K562 (cell line): Measurements from ENCODE around the gene SPTBN2. TPM values are rescaled to one million over a fixed set of nuclear protein-coding genes. Genes with fewer than 3 reads are reported as not detected.

Experiments used
- ARNT ChIP-seq, 2 experiments: fragments of 450-650 bp; IDR thresholded peaks; 2 replicates each; pipeline ENCODE4 v1.6.1; 2016; ENCODE audit warnings: mild to moderate bottlenecking in 1 of 2
- BACH1 ChIP-seq: fragments of 200-800 bp; sonication (Bioruptor generic); IDR thresholded peaks from 2 replicates; pipeline ENCODE4 v1.6.1; 2016; ENCODE audit warnings: missing genetic modification characterization, missing compliant biosample characterization
- CHCHD3 ChIP-seq: fragments of 250-450 bp; sonication (Bioruptor Pico); IDR thresholded peaks from 2 replicates; pipeline ENCODE4 v2.1.2; 2022; ENCODE audit warnings: mild to moderate bottlenecking
- GATAD2B ChIP-seq: fragments of 450-650 bp; IDR thresholded peaks from 2 replicates; pipeline ENCODE4 v1.6.1; 2017; ENCODE audit warnings: mild to moderate bottlenecking, borderline replicate concordance
- GTF3C2 ChIP-seq: IDR thresholded peaks from 3 replicates; pipeline ENCODE4 v1.6.1; 2011; ENCODE audit warnings: borderline replicate concordance, mild to moderate bottlenecking, moderate library complexity; ENCODE audit not compliant: insufficient read length; ENCODE audit errors: extremely low read depth
- MBD2 ChIP-seq: sonication (generic); IDR thresholded peaks from 2 replicates; pipeline ENCODE4 v1.6.1; 2016; ENCODE audit warnings: low read depth, borderline replicate concordance
- MTA2 ChIP-seq: fragments of 450-650 bp; IDR thresholded peaks from 2 replicates; pipeline ENCODE4 v1.6.1; 2016; ENCODE audit warnings: low read depth
- NFE2L1 ChIP-seq: fragments of 450-650 bp; IDR thresholded peaks from 2 replicates; pipeline ENCODE4 v1.6.1; 2016; ENCODE audit warnings: missing genetic modification characterization, low read depth, mild to moderate bottlenecking, missing compliant biosample characterization, moderate library complexity, borderline replicate concordance
- PML ChIP-seq: IDR thresholded peaks from 2 replicates; pipeline ENCODE4 v1.6.1; 2012; ENCODE audit warnings: low read length, inconsistent platforms
- RBM22 ChIP-seq: fragments of 200-400 bp; formaldehyde crosslinking; IDR thresholded peaks from 2 replicates; pipeline ENCODE4 v1.6.1; 2018; ENCODE audit warnings: low read length, low read depth; ENCODE audit not compliant: poor library complexity, severe bottlenecking
- RUNX1 ChIP-seq: sonication (generic); IDR thresholded peaks from 2 replicates; pipeline ENCODE4 v1.6.1; 2016; ENCODE audit warnings: antibody characterized with exemption, low read depth
- SRF ChIP-seq, 2 experiments: fragments of 250-450, 450-650 bp in 1 of 2; sonication (Bioruptor Pico) in 1 of 2; sonication (generic) in 1 of 2; formaldehyde crosslinking; IDR thresholded peaks; 2 replicates each; pipeline versions ENCODE4 v1.5.0 to v1.5.1; 2020 to 2022; ENCODE audit warnings: mild to moderate bottlenecking in 1 of 2, missing genetic modification reagents in 1 of 2
- XRCC5 ChIP-seq: fragments of 200-400 bp; formaldehyde crosslinking; IDR thresholded peaks from 2 replicates; pipeline ENCODE4 v1.6.1; 2017; ENCODE audit warnings: low read depth, mild to moderate bottlenecking, low read length
- ZBTB7A ChIP-seq: IDR thresholded peaks from 2 replicates; pipeline ENCODE4 v1.6.1; 2011; ENCODE audit warnings: low read depth, mild to moderate bottlenecking, low read length, moderate library complexity, borderline replicate concordance; ENCODE audit not compliant: control insufficient read depth
- ZFP36 ChIP-seq: fragments of 150-350 bp; IDR thresholded peaks from 2 replicates; pipeline ENCODE4 v1.6.1; 2018; ENCODE audit warnings: low read length, low read depth; ENCODE audit not compliant: partially characterized antibody
- ZNF79 ChIP-seq: fragments of 250-450 bp; sonication (Bioruptor Pico); IDR thresholded peaks from 2 replicates; pipeline ENCODE4 v1.4.0; 2020; ENCODE audit warnings: low read depth, mild to moderate bottlenecking, moderate library complexity
- polyA plus RNA-seq, 8 experiments: library from polyadenylated mRNA; depleted of rRNA in 4 of 8; stranded (reverse) in 5 of 8; unstranded in 3 of 8; fragments of >200 nt; fragmentation: Nextera tagmentation in 2 of 8; fragmentation: Illumina TruSeq in 1 of 8; extraction: Ambion mirVana in 2 of 8; extraction: Trizol in 1 of 8; gene quantifications; 2 replicates each; pipeline versions ENCODE4 v1.2.1 to v1.2.3, GENCODE V29; 2011 to 2014; ENCODE audit warnings: inconsistent platforms in 1 of 8, missing spikeins in 1 of 8
- total RNA-seq, 7 experiments: library from RNA; depleted of rRNA in 6 of 7; stranded (reverse); fragments of >200 nt in 6 of 7; fragmentation: Illumina TruSeq in 2 of 7; extraction: Trizol in 2 of 7; gene quantifications; 2 replicates each; pipeline versions ENCODE4 v1.2.1 to v1.2.3, GENCODE V29; 2011 to 2021; ENCODE audit warnings: low replicate concordance in 1 of 7
- TF ChIP-seq, protein P1 (sequence below), 2 experiments: fragments of 450-650 bp; formaldehyde crosslinking in 1 of 2; IDR thresholded peaks; 2 replicates each; pipeline versions ENCODE4 v1.4.0 to v1.6.1; 2014 to 2020; ENCODE audit warnings: mild to moderate bottlenecking in 2 of 2, borderline replicate concordance in 1 of 2, low read depth in 1 of 2

SPTBN2 gene
- total and polyA plus RNA-seq, 9 of the 15 experiments (the other 6 are each of a cell fraction or from before 2014, with no cell fraction given) = 0.38 to 56.5 (median 19.7) TPM

- no peak for TF ChIP-seq GTF3C2
- TF ChIP-seq SRF (CRISPR knock-in tag; IDR thresholded peaks at IDR 0.05) = no peak
- TF ChIP-seq NFE2L1 (tag) = no peak
- TF ChIP-seq RUNX1 = no peak
- 0 out of 4 replicates have a peak, but pooled peaks of 1 of the 2 experiments have one; percentile 27 for TF ChIP-seq ARNT (IDR thresholded peaks at IDR 0.05)
- 0 out of 2 replicates have a peak, but pooled peaks have one; percentile 20 for TF ChIP-seq GATAD2B
- no peak for TF ChIP-seq BACH1 (tag)
- TF ChIP-seq ZNF79 (CRISPR knock-in tag) = no peak
- 0 out of 2 replicates have a peak, but pooled peaks have one; percentile 12 for TF ChIP-seq MTA2
- TF ChIP-seq ZBTB7A = peak; percentile 43; the same call in 1 of the 2 replicates
- TF ChIP-seq, protein P1, sequence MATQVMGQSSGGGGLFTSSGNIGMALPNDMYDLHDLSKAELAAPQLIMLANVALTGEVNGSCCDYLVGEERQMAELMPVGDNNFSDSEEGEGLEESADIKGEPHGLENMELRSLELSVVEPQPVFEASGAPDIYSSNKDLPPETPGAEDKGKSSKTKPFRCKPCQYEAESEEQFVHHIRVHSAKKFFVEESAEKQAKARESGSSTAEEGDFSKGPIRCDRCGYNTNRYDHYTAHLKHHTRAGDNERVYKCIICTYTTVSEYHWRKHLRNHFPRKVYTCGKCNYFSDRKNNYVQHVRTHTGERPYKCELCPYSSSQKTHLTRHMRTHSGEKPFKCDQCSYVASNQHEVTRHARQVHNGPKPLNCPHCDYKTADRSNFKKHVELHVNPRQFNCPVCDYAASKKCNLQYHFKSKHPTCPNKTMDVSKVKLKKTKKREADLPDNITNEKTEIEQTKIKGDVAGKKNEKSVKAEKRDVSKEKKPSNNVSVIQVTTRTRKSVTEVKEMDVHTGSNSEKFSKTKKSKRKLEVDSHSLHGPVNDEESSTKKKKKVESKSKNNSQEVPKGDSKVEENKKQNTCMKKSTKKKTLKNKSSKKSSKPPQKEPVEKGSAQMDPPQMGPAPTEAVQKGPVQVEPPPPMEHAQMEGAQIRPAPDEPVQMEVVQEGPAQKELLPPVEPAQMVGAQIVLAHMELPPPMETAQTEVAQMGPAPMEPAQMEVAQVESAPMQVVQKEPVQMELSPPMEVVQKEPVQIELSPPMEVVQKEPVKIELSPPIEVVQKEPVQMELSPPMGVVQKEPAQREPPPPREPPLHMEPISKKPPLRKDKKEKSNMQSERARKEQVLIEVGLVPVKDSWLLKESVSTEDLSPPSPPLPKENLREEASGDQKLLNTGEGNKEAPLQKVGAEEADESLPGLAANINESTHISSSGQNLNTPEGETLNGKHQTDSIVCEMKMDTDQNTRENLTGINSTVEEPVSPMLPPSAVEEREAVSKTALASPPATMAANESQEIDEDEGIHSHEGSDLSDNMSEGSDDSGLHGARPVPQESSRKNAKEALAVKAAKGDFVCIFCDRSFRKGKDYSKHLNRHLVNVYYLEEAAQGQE (IDR thresholded peaks at IDR 0.05; ENCODE audit: borderline replicate concordance) = no peak
- TF ChIP-seq, protein P1 (CRISPR knock-in tag; IDR thresholded peaks at IDR 0.05; ENCODE audit: low read depth) = no peak
- TF ChIP-seq XRCC5 = no peak
- no peak for TF ChIP-seq ZFP36
- no peak for TF ChIP-seq MBD2
- TF ChIP-seq CHCHD3 (CRISPR knock-in tag) = no peak
- TF ChIP-seq RBM22 = no peak
- TF ChIP-seq PML = no peak
Observed at GRCh38 chr11:66728693-66729385, at the start of gene SPTBN2 (continued).
